KG1 (cell line): Measurements from ENCODE around the gene RBMS3.
"Not testable (repeated sequence)": the region's sequence is repeated elsewhere in the genome, so short reads cannot be mapped to it uniquely, and the experiment has no call there.

ENCODE experiments used
- DNase-seq: peaks from one replicate; lab custom pipeline; 2025; lab: John Stamatoyannopoulos, UW

Gene RBMS3

GRCh38 chr3:29789686-29790085 lies 508.8 kb downstream of the RBMS3 start:
- DNase-seq: no peak

- DNase-seq: no peak
Observed at GRCh38 chr3:29796808-29797207, 515.9 kb downstream of the RBMS3 start.

DNA sequence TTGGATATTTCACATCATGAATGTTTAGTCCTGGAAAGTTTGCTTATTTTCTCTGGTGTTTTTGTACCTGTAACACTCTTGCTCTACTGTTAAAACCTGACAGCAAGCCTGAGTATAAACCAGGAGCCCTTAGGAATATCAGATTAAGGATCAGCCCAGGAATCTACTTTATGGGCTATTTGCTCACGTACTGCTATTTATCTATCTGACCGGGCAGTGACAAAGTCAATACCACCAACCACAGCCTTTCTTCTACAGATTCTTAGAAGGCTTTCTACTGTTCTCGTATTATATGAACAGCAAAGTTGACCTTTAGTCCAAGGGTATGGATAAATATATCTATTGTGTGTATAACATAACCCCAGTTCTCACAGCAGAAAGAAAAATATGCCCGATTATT lies 521.2 kb downstream of the RBMS3 start:
- DNase-seq: no peak

DNA sequence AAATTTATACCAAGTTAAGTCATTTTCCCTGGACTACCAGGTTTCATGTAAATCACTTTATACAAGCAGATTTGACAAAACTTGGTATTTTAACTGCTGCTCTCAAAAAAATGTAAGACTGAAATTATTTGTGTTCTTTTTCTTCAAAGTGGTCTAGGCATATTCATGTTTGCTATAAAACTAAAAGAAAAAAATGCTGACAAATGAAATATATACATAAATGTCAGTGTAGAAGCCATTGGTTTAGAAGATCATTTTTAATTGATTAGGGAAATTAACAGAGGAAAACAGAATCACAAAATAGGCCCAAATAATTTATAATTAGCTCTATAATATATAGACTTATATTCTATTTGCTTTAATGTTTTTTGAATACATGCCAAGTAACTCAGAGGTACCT lies 523.2 kb downstream of the RBMS3 start:
- no peak for DNase-seq

DNA sequence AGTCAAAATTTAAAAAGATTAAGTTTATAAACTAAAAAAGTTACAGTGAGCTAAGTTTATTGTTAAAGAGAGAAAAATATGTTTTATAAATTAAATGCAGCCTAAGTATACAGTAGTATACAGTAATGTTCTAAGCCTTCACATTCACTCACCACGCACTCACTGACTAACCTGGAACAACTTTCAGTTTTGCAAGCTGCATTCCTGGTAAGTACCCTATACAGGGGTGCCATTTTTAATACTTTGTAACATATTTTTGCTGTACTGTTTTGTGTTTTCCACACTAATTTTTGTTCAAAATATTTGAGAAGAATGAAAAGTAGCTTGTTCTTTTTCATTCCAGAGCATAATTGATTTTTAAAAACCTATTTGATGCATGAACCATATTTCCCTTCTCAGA lies 524.9 kb downstream of the RBMS3 start:
- no peak for DNase-seq

DNA sequence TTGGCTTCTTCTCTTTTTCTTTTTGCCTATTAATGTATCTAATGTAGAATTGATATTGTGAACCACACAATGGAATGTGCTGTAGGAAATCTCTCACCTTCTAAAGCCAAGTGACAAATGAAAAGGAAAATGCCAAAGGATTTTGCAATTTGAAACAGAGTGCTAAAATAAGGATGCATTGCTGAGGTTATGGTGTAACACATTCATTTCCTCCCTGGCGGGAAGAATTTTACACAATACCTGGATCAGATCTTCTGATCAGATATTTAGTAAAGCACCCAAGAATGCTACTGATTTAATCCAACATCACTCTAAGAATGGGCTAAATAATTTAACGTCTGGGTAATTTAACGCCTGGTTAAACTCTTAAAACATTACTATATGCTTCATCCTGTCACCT lies 527.5 kb downstream of the RBMS3 start:
- DNase-seq: not testable (repeated sequence)

DNA sequence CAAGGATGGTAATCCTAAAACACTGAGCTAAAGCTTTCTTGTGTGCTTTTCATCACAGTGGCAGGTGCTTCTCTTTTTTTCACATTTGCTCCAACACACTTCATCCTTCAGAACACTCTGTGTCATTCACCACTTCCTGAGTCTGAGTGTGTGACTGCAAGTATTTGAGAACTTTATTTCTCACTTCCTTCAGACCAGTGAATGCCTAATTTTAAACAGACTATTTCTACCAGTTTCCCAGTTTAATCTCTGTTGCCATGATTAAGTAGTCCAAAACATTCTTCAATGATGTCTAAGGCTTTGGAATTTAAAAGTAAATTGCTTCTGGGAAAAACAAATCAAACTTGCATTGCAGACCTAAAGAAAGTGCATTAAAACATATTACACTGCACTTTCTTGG lies 541.2 kb downstream of the RBMS3 start:
- peak; percentile 24 for DNase-seq

GRCh38 chr3:29823233-29823632 lies 542.4 kb downstream of the RBMS3 start:
- no peak for DNase-seq

GRCh38 chr3:29826712-29827111 lies 545.8 kb downstream of the RBMS3 start:
- DNase-seq: no peak

DNA sequence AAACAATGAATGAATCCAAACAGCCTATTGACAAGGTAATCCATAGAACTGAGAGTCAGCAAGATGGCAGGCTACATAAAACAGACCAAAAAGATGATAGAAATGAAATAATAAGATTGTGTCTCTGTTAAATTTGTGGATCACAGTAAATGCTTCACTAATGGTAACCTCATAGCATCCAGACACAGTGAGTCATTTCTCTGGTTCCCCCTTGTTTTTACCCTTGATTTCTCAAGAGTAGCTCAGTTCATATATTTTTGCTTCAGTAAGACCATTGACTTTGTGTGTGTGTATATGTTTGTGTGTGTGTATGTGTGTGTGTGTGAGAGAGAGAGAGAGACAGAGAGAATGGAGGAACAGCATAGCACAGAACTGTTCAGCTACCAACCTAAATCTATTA lies 546.9 kb downstream of the RBMS3 start:
- no peak for DNase-seq

DNA sequence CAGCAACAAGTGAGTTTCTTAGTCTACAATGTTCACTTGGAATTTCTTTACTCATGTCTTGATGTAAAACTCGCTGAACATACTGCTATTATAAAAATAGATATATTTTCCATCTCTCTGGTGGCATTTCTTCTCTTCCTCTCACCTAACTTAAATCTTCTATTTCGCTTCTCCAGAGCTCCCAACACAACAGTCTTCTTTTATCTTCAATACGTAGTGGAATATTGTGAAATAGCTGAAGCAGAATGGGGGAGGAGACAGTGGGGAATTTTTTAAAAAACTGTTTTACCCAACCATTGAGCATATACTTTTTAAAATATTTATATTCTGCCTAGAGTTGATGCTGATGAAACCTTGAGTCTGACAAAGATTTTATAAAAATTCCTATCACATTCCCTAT lies 548.5 kb downstream of the RBMS3 start:
- no peak for DNase-seq

GRCh38 chr3:29850641-29851040 lies 569.8 kb downstream of the RBMS3 start:
- no peak for DNase-seq

DNA sequence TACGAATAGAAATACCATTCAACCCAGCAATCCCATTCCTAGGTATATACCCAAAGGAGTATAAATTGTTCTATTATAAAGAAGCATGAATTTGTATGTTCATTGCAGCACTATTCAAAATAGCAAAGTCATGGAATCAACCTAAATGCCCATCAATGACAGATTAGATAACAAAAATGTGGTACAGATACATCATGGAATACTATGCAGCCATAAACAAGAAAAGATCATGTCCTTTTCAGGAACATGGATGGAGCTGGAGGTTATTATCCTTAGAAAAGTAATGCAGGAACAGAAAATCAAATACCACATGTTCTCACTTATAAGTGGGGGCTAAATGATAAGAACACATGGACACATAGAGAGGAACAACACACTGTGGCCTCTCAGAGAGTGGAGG lies 571.9 kb downstream of the RBMS3 start:
- no peak for DNase-seq

GRCh38 chr3:29853841-29854397 lies 573.0 kb downstream of the RBMS3 start:
- DNase-seq: no peak

GRCh38 chr3:29854821-29855220 lies 574.0 kb downstream of the RBMS3 start:
- DNase-seq: no peak

DNA sequence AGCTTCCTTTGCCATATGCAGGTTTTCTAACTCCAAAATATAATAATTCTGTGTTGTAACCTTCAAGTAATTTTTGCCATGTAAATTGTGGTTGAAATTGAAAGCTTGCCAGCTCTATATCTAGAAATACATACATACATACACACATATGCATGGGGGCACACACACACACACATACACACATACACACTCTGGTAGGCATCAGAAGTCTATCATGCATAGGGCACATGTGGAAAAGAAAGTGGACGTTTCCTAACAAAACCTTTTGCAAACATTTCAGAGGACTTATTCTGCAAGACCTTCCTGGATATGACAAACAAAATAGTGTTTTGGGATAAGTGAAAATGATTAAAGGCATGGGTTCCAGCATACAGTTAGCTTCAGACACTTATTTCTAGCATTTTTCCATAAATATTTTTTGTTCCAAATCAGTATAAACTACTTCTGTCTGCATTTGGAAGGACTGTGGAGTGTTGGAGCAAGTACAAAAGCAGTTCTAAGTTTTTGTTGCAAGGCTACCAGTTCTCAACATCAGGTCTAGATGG lies 578.9 kb downstream of the RBMS3 start:
- no peak for DNase-seq

- DNase-seq: no peak
Observed at GRCh38 chr3:29864809-29865208, 583.9 kb downstream of the RBMS3 start.

DNA sequence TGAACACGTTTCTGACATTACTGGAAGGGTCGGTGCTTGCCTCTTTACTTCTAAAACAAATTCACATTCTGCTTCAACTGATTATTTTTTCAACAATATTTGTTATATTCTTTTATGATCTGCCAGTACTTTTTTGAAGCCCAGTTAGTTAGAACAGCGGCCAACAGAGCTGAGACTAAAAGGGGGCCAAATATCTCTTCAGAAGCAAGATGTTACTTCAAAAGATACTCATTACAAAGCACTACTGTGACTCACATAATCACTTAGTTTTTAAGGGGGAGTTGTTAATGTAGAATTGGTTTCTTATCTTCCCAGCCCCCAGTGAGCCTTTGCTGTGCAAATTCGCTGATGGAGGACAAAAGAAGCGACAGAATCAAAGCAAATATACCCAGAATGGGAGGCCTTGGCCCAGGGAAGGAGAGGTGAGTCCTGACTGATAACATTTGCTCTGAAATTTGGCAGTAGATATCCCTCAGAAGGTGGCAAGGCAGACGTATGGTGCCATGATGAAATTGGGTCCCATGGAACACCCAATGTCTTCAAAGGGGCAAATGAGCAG lies 587.8 kb downstream of the RBMS3 start:
- DNase-seq: no peak

GRCh38 chr3:29870136-29870535 lies 589.3 kb downstream of the RBMS3 start:
- DNase-seq: no peak

GRCh38 chr3:29871087-29871486 lies 590.2 kb downstream of the RBMS3 start:
- no peak for DNase-seq

DNA sequence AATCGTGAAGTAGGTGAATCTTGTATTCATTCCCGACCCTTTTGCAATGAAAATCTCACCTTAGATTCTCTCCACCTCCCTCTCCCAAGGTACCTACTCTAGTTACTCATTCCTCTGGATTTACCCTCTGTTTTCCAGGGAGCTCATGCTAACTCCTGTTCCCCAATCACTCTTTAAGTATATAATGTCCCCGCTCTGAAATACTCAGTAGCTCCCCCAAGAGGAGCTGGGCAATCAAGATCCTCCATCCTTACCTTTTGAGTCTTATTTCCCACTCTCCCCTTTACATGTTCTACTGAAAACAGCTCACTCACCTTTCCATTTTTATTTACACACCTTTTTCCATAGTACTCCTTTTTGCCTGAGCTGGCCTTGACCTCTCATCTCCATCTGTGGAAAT lies 599.9 kb downstream of the RBMS3 start:
- DNase-seq: no peak

DNA sequence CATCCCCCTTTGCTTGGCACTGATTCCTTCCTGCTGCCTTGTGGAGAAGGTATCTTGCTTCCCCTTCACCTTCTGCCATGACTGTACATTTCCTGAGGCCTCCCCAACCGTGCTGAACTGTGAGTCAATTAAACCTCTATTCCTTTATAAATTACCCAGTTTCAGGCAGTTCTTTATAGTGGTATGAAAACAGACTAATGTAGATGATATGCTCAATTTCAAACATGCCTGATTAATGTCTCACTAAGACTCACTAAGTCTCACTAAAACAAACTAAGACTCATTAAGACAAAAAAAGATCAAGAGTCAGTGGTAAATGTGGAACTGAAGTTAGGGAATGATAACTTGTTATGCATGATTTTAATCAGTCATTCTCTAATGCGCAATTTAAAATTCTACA lies 606.6 kb downstream of the RBMS3 start:
- DNase-seq: no peak

DNA sequence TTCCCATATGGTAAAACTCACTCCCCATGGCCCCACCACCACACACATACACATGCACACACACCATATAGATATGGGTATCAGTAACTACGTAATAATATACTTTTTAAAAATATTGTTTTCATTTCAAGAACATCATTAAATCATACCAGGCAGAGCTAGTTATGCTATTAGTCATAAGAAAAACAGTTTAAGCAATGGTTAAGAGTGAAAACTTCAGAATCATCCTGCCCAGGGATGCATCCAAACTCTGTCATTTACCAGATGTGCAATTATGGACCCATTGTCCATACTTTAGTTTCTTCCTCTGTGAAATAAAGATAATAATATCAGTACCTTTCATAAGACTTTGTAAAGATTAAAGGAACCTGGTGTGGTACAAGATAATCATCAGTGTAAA lies 608.3 kb downstream of the RBMS3 start:
- DNase-seq: no peak

GRCh38 chr3:29890801-29891200 lies 609.9 kb downstream of the RBMS3 start:
- no peak for DNase-seq
